Erythroblast (primary cell): ENCODE measurements around the gene TAPBP.
A peak's percentile ranks its signal among the peaks of the same experiment; 100 is the strongest.

Source experiments
- GATA1 ChIP-seq: IDR thresholded peaks from 2 replicates; pipeline ENCODE4 v1.6.1; 2011; ENCODE audit warnings: low read depth, mild to moderate bottlenecking, control low read depth, low read length, moderate library complexity
- POLR2A ChIP-seq: IDR thresholded peaks from 2 replicates; pipeline ENCODE4 v1.6.1; 2011; ENCODE audit warnings: mild to moderate bottlenecking, low read length

DNA sequence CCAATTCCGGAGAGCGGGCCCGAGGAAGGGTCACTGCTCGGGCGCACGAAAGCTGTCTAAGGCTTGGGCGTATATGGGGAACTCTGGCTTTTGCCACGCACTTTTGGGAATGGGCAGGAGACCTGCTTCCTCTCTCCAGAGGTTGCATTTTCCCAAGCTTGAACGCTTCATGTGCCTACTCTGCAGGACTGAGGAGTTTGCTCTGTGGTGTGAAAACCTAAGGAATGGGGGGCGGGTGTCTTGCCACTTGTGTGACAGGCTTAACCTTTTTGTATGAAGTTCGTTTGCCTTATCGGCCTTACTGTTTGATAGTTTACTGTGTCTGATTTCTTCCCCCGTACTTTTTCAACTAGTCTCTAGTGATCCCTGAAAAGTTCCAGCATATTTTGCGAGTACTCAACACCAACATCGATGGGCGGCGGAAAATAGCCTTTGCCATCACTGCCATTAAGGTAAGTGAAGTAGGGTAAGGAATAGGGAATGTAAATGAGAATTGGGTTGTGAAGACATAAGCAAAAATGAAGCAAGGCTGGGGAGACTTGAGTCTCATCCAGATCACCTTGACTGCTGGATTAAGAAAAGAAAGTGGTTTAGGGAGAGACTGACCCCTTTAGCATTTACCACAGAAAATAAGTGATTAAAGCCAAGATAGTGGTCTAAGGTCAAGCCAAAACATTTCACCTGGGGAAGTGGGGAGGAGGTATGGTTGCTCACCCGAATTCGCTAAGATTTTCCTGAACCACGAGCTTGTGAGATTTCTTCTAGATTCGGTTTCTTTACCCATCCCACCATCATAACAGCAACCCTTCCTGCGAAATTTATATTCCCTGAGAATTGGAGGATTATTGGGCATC lies 41.4 kb downstream of the TAPBP start:
- peak; percentile 70 for TF ChIP-seq POLR2A
- no peak for TF ChIP-seq GATA1
